Stimulated activated CD8-positive, alpha-beta memory T cell treated with anti-CD3 and anti-CD28 coated beads, Interleukin-2, amount 100 ng/mL, for 1 hour (primary cell): ENCODE results near the gene SCAMP1.

ENCODE experiments used
- DNase-seq, 2 donors: peaks; one replicate each; pipeline ENCODE4 v3.0.0-alpha.2; 2020; ENCODE audit warnings: low read depth in 2 of 2

The SCAMP1 gene

GRCh38 chr5:78513441-78513840 lies 153.0 kb downstream of the SCAMP1 start:
- no peak for DNase-seq

- no peak for DNase-seq
Measured at GRCh38 chr5:78514427-78515330, 154.3 kb downstream of the SCAMP1 start.

- no peak for DNase-seq
Measured at GRCh38 chr5:78515670-78516069, 155.3 kb downstream of the SCAMP1 start.

GRCh38 chr5:78518365-78519197 lies 158.2 kb downstream of the SCAMP1 start:
- no peak for DNase-seq

GRCh38 chr5:78519198-78519941 lies 159.0 kb downstream of the SCAMP1 start:
- DNase-seq, result no peak

- DNase-seq, result no peak
Measured at GRCh38 chr5:78521455-78521854, 161.0 kb downstream of the SCAMP1 start.

GRCh38 chr5:78522476-78523260 lies 162.3 kb downstream of the SCAMP1 start:
- DNase-seq, result no peak

- no peak for DNase-seq
Measured at GRCh38 chr5:78523314-78524193, 163.1 kb downstream of the SCAMP1 start.

- no peak for DNase-seq
Measured at GRCh38 chr5:78526049-78526525, 165.7 kb downstream of the SCAMP1 start.

- DNase-seq, result no peak
Measured at GRCh38 chr5:78527054-78527859, 166.8 kb downstream of the SCAMP1 start.

- no peak for DNase-seq
Measured at GRCh38 chr5:78527925-78528324, 167.5 kb downstream of the SCAMP1 start.
